Immature natural killer cell (primary cell): ENCODE measurements around the gene ATP6AP1. TPM values are rescaled to one million over a fixed set of nuclear protein-coding genes. Genes with fewer than 3 reads are reported as not detected.

Source experiments
- DNase-seq, 3 donors: peaks; one replicate each; pipeline ENCODE4 v3.0.0; 2022; ENCODE audit warnings: mixed read lengths in 1 of 3
- H3K27ac Mint-ChIP-seq, 6 donors: one replicate each; pipeline ENCODE4 v1.8.0; 2020; ENCODE audit warnings: mixed read lengths in 6 of 6, mild to moderate bottlenecking in 5 of 6, inconsistent platforms in 4 of 6, moderate library complexity in 3 of 6
- H3K27me3 Mint-ChIP-seq, 3 donors: one replicate each; pipeline ENCODE4 v1.8.0; 2020 to 2021; ENCODE audit warnings: low read depth in 3 of 3, mild to moderate bottlenecking in 3 of 3, mixed read lengths in 3 of 3, moderate library complexity in 3 of 3, inconsistent platforms in 1 of 3
- H3K36me3 Mint-ChIP-seq, 3 donors: one replicate each; pipeline ENCODE4 v1.8.0; 2020; ENCODE audit warnings: mixed read lengths in 3 of 3, inconsistent platforms in 2 of 3, mild to moderate bottlenecking in 2 of 3
- H3K4me1 Mint-ChIP-seq, 2 donors: one replicate each; pipeline ENCODE4 v1.8.0; 2020; ENCODE audit warnings: inconsistent platforms in 2 of 2, mild to moderate bottlenecking in 2 of 2, mixed read lengths in 2 of 2, moderate library complexity in 1 of 2
- H3K4me3 Mint-ChIP-seq, 5 donors: one replicate each; pipeline ENCODE4 v1.8.0; 2020; ENCODE audit warnings: mild to moderate bottlenecking in 5 of 5, mixed read lengths in 5 of 5, inconsistent platforms in 3 of 5, moderate library complexity in 3 of 5
- H3K9me3 Mint-ChIP-seq, 6 donors: one replicate each; pipeline ENCODE4 v1.8.0; 2020; ENCODE audit warnings: mild to moderate bottlenecking in 6 of 6, mixed read lengths in 6 of 6, inconsistent platforms in 4 of 6, moderate library complexity in 3 of 6
- polyA plus RNA-seq, 3 donors: library from polyadenylated mRNA; unstranded; fragments of 300-500 nt; fragmentation: Illumina TruSeq; gene quantifications; one replicate each; pipeline ENCODE4 v1.2.3, GENCODE V29; 2021

ATP6AP1 gene
- polyA plus RNA-seq, 3 donors from 2014 or later: 98.3 to 193 (median 154) TPM

GRCh38 chrX:154440623-154441357 is 12.3 kb downstream of the ATP6AP1 start:
- Mint-ChIP-seq H3K4me1 (peaks cover 10 to 24% of the 10 kb centered on the region in 2 donors), H3K27me3 (peaks cover 6 to 16% (median 9%) of the 10 kb centered on the region in 3 donors), H3K9me3 (no peaks in the 10 kb centered on the region), H3K36me3 (no peaks in the 10 kb centered on the region), H3K27ac (no peak overlapping the region), H3K4me3 (no peak overlapping the region)
- DNase-seq: no peak

- Mint-ChIP-seq H3K4me1 (peaks cover 4 to 20% of the 10 kb centered on the region in 2 donors), H3K36me3 (no peaks in the 10 kb centered on the region), H3K27me3 (peaks cover 2 to 11% (median 6%) of the 10 kb centered on the region in 3 donors), H3K27ac (peak overlapping the region in 2 of 6 donors; percentile 17 to 68), H3K9me3 (no peaks in the 10 kb centered on the region), H3K4me3 (no peak overlapping the region)
- DNase-seq: no peak
Measured at GRCh38 chrX:154441564-154441963, 13.1 kb downstream of the ATP6AP1 start.

DNA sequence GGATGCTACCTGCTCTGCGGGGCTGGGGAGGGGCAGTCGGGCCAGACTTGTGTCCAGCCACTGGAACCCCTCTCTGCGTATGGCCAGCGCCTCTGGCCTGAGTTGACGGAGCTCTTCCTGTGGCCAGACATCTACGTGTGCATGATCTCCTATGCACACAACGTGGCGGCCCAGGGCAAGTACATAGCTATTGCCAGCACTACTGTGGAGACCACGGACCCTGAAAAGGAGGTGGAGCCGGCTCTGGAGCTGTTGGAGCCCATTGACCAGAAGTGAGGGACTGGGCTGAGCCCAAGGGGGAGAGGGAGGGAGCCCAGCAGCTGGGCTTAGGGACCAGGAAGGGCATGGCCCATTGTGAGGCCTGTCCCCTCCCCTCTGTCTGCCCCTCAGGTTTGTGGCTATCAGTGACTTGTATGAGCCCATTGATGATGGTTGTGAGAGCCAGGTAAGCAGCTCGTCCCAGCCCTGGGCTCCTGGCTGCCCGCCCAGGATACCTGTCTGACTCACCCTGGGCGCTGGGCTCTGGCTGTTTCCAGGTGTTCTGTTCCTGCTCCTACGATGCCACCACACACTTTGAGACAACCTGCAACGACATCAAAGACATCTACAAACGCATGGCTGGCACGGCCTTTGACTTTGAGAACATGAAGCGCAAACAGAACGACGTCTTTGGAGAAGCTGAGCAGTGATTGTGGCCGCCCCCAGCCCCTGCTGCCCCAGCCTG is 13.7 kb downstream of the ATP6AP1 start:
- DNase-seq: no peak
- Mint-ChIP-seq H3K9me3 (no peaks in the 10 kb centered on the region), H3K27me3 (peaks cover 2 to 14% (median 6%) of the 10 kb centered on the region in 3 donors), H3K4me3 (peak overlapping the region in 1 of 5 donors; percentile 18), H3K4me1 (peaks cover 4 to 20% of the 10 kb centered on the region in 2 donors), H3K27ac (peak overlapping the region in 2 of 6 donors; percentile 12 to 17), H3K36me3 (no peaks in the 10 kb centered on the region)

DNA sequence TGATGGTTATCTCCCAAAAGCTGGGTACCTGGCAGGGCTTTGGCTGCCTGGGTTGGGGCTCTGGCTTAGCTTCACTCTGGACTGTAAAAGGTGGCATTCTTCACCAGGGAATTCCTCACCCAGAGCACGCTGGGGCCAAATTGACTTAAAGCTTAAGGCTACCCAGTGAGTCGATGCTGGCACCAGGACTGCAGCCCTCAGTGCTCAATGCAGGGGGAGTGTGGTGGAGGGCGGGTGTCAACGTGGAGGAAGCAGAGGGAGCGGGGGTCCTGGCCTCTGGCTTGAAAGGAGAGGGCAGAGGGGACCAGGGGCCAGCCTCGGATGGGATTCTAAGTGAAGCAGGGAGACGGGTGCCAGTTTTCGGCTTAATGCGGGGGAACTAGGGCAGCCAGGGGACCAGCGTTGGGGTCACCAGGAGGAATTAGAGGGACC is 15.0 kb downstream of the ATP6AP1 start:
- Mint-ChIP-seq H3K27me3 (peaks cover 0 to 3% (median under 1%) of the 10 kb centered on the region in 3 donors), H3K4me3 (peak overlapping the region; percentile 53 to 78 (median 69))
- DNase-seq: no peak

GRCh38 chrX:154443992-154444754 is 15.7 kb downstream of the ATP6AP1 start, which contains the start of gene FAM50A:
Gene FAM50A (plus strand): TSS chrX:154444141. CDS start chrX:154444236, 95 bp downstream.
- DNase-seq: peak; percentile 77 to 84 (median 79)
- Mint-ChIP-seq H3K9me3 (no peaks in the 10 kb centered on the region), H3K27ac (peak within 1 kb of the TSS; percentile 79 to 92 (median 85)), H3K4me3 (peak within 1 kb of the TSS; percentile 67 to 81 (median 78)), H3K4me1 (peaks cover 0 to 9% of the 10 kb centered on the region in 2 donors), H3K27me3 (peaks cover 0 to 3% (median 1%) of the 10 kb centered on the region in 3 donors), H3K36me3 (no peaks in the 10 kb centered on the region)

More for the DNA sequence above, 15.0 kb downstream of the ATP6AP1 start:
- no peaks in the 10 kb centered on the region for H3K9me3 Mint-ChIP-seq
- H3K4me1 Mint-ChIP-seq: peaks cover 4 to 13% of the 10 kb centered on the region in 2 donors
- H3K27ac Mint-ChIP-seq: peak overlapping the region; percentile 78 to 92 (median 82)
- H3K36me3 Mint-ChIP-seq: no peaks in the 10 kb centered on the region

DNA sequence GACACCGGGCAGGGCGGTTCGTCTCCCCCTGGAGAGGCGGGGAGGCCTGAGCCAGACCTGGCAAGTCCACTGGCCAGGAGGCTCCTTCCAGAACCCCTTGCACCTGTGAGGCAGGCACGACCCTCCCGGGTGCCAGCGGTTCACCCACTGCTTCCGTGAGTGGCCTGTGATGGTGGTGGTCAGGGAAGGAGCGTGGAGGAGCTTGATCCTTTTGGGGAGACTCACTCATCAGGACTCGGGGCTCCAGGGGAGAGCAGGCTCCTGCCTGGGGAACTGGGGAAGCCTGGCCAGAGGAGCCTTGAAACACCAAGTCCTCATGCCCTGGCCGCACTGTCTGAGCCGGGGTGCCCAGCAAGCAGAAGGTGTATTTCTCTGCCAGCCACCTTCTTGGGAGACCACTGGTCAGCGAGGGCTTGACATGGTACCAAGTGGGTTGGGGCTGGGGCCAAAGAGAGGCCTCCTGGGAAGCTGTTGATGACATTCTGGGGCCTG is 16.3 kb downstream of the ATP6AP1 start:
- peak overlapping the region in 4 of 5 donors; percentile 35 to 64 (median 48) for H3K4me3 Mint-ChIP-seq
- H3K36me3 Mint-ChIP-seq: no peaks in the 10 kb centered on the region
- H3K27ac Mint-ChIP-seq: peak overlapping the region in 3 of 6 donors; percentile 10 to 46 (median 21)
- DNase-seq: no peak
- peaks cover 0 to 3% (median 1%) of the 10 kb centered on the region in 3 donors for H3K27me3 Mint-ChIP-seq
- no peaks in the 10 kb centered on the region for H3K9me3 Mint-ChIP-seq
- H3K4me1 Mint-ChIP-seq: peaks cover 0 to 9% of the 10 kb centered on the region in 2 donors

DNA sequence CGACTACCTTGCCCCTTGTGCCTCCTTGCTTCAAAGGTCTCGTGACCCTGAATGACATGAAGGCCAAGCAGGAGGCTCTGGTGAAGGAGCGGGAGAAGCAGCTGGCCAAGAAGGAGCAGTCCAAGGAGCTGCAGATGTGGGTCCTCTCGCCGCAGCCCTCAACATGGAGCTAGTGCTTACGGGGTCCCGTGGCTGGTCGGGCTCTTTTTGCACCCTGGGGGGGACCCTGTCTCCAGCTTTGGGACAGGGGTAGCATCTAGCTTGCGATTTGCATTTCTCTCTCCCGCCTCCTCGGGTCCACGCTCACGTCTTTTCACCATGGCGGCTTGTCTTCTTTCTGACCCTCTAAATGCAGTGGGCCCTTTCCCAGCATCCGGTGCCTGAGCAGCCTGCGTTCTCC is 17.3 kb downstream of the ATP6AP1 start:
- peak overlapping the region in 1 of 5 donors; percentile 41 for H3K4me3 Mint-ChIP-seq
- no peaks in the 10 kb centered on the region for H3K36me3 Mint-ChIP-seq
- peaks cover 0 to 3% (median 1%) of the 10 kb centered on the region in 3 donors for H3K27me3 Mint-ChIP-seq
- DNase-seq: no peak
- H3K9me3 Mint-ChIP-seq: no peaks in the 10 kb centered on the region
- peaks cover 0 to 9% of the 10 kb centered on the region in 2 donors for H3K4me1 Mint-ChIP-seq
- peak overlapping the region in 2 of 6 donors; percentile 43 to 87 for H3K27ac Mint-ChIP-seq

DNA sequence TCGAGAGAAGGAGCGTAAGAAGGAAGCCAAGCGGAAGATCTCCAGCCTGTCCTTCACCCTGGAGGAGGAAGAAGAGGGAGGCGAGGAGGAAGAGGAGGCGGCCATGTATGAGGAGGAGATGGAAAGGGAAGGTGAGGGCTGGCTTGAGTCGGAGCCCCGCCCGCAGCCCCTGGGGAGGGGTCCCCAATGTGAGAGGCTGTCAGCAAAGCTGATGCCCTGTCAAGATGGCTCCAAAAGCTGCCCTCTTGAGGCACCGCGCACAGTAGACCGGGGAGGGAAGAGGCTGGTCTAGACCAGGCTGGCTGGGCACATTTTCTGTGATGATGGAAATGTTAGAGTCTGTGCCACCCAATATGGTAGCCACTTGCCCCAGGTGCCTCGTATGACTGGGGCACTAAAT is 18.0 kb downstream of the ATP6AP1 start:
- Mint-ChIP-seq H3K27ac (peak overlapping the region in 3 of 6 donors; percentile 13 to 44 (median 43)), H3K27me3 (peaks cover 0 to 3% (median 1%) of the 10 kb centered on the region in 3 donors), H3K4me1 (peaks cover 0 to 9% of the 10 kb centered on the region in 2 donors), H3K36me3 (no peaks in the 10 kb centered on the region), H3K4me3 (no peak overlapping the region), H3K9me3 (no peaks in the 10 kb centered on the region)
- no peak for DNase-seq

GRCh38 chrX:154448484-154448883 is 20.0 kb downstream of the ATP6AP1 start:
- Mint-ChIP-seq H3K27me3 (peaks cover 0 to 3% (median 1%) of the 10 kb centered on the region in 3 donors), H3K9me3 (no peaks in the 10 kb centered on the region), H3K4me1 (peaks cover 0 to 6% of the 10 kb centered on the region in 2 donors), H3K27ac (no peak overlapping the region), H3K4me3 (no peak overlapping the region), H3K36me3 (no peaks in the 10 kb centered on the region)
- DNase-seq: no peak

DNA sequence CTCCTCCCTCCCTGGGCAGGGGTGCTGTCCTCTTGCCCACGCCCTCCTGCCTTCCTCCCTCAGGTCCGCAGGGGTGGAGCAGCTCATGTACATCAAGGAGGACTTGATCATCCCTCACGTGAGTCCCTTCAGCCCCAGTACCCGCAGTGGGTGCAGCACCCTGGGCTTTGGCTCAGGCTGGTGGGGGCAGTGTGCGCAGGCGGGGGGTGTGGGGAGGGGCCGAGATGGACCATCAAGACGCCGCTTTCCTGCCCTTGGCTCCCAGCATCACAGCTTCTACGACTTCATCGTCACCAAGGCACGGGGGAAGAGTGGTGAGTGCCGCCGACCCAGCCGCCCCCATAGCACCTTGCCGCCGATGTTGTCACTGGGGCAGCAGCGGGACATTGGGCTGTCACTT is 21.1 kb downstream of the ATP6AP1 start:
- peaks cover 0 to 4% of the 10 kb centered on the region in 2 donors for H3K4me1 Mint-ChIP-seq
- no peak for DNase-seq
- H3K27ac Mint-ChIP-seq: no peak overlapping the region
- H3K4me3 Mint-ChIP-seq: no peak overlapping the region
- H3K27me3 Mint-ChIP-seq: peaks cover 0 to 3% (median 1%) of the 10 kb centered on the region in 3 donors
- H3K9me3 Mint-ChIP-seq: no peaks in the 10 kb centered on the region
- no peaks in the 10 kb centered on the region for H3K36me3 Mint-ChIP-seq

GRCh38 chrX:154450312-154450711 is 21.8 kb downstream of the ATP6AP1 start:
- Mint-ChIP-seq H3K9me3 (no peaks in the 10 kb centered on the region), H3K4me3 (no peak overlapping the region), H3K36me3 (no peaks in the 10 kb centered on the region), H3K27ac (no peak overlapping the region), H3K4me1 (no peaks in the 10 kb centered on the region), H3K27me3 (peaks cover 0 to 3% (median 1%) of the 10 kb centered on the region in 3 donors)
- no peak for DNase-seq

GRCh38 chrX:154452823-154453222 is 24.3 kb downstream of the ATP6AP1 start:
- Mint-ChIP-seq H3K4me1 (peaks cover 3 to 6% of the 10 kb centered on the region in 2 donors), H3K4me3 (no peak overlapping the region), H3K9me3 (no peaks in the 10 kb centered on the region), H3K27ac (peak overlapping the region in 1 of 6 donors; percentile 44), H3K27me3 (peaks cover 1 to 5% (median 4%) of the 10 kb centered on the region in 3 donors), H3K36me3 (no peaks in the 10 kb centered on the region)
- no peak for DNase-seq

DNA sequence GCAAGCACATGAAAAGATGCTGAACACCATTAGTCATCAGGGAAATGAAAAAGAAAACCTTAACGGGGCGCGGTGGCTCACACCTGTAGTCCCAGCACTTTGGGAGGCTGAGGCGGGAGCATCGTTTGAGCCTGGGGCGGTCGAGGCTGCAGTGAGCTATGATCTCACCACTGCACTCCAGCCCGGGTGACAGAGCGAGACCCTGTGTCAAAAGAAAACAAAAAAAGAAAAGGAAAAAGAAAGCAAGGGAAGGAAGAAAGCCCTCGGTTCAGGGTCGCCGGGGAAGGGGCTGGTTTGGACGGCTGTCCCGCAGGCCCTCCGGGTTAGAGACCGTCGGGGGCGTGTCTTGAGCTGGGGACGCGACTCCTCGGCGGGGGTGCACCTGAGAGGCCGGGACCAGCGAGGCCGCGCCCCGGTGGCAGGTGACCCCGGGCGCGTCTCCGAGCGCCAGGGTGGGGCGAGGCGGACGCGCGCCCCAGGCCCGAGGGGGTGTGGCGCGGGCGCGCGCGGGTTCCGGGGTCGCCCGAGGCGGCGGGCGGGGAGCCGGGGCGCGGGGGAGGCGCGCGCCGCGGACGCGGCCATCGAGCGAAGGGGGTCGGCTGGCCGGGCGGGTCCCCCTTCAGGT is 29.1 kb downstream of the ATP6AP1 start:
- peak overlapping the region; percentile 85 to 95 (median 92) for H3K27ac Mint-ChIP-seq
- H3K27me3 Mint-ChIP-seq: peaks cover 2 to 5% (median 4%) of the 10 kb centered on the region in 3 donors
- H3K36me3 Mint-ChIP-seq: no peaks in the 10 kb centered on the region

More for the DNA sequence above, 29.1 kb downstream of the ATP6AP1 start:
- peak; percentile 61 to 73 (median 72) for DNase-seq
- peak overlapping the region; percentile 85 to 93 (median 91) for H3K4me3 Mint-ChIP-seq
- H3K4me1 Mint-ChIP-seq: peaks cover 6 to 11% of the 10 kb centered on the region in 2 donors
- no peaks in the 10 kb centered on the region for H3K9me3 Mint-ChIP-seq
